Tibial artery (tissue), 4 donors: ENCODE measurements around the gene GGA1.
A peak's percentile ranks its signal among the peaks of the same experiment; 100 is the strongest.

Experiments used
- DNase-seq, 2 donors: peaks; one replicate each; pipeline ENCODE4 v3.0.0-alpha.2; 2019
- H3K27ac ChIP-seq, 2 donors: fragments of 200-600 bp; sonication (generic) in 1 of 2; 1 replicate in 1 of 2; 2 replicates in 1 of 2; pipeline ENCODE4 v1.5.1; 2018 to 2019; ENCODE audit warnings: mild to moderate bottlenecking in 1 of 2
- H3K27me3 ChIP-seq, 2 donors: fragments of 200-600 bp; sonication (generic) in 1 of 2; one replicate each; pipeline versions ENCODE4 v1.5.1 to v1.6.0; 2016 to 2019
- H3K36me3 ChIP-seq, 3 donors: fragments of 200-600 bp; sonication (generic) in 2 of 3; one replicate each; pipeline ENCODE4 v1.5.1; 2016 to 2019; ENCODE audit warnings: mild to moderate bottlenecking in 2 of 3
- H3K4me1 ChIP-seq, 4 donors: fragments of 200-600 bp; sonication (generic) in 2 of 4; 1 replicate in 3 of 4; 2 replicates in 1 of 4; pipeline ENCODE4 v1.5.1; 2016 to 2019
- H3K4me3 ChIP-seq, 2 donors: fragments of 200-600 bp; sonication (generic) in 1 of 2; 1 replicate in 1 of 2; 2 replicates in 1 of 2; pipeline ENCODE4 v1.5.1; 2018 to 2019; ENCODE audit warnings: mild to moderate bottlenecking in 2 of 2
- H3K9me3 ChIP-seq, 3 donors: fragments of 200-600 bp; sonication (generic) in 1 of 3; one replicate each; pipeline ENCODE4 v1.5.1; 2016 to 2019
- CTCF ChIP-seq, 2 experiments: fragments of 200-600 bp in 1 of 2; fragments of 450-650 bp in 1 of 2; IDR thresholded peaks; one replicate each; pipeline ENCODE4 v1.5.1; 2017 to 2019; ENCODE audit warnings: antibody characterized with exemption in 2 of 2, mild to moderate bottlenecking in 1 of 2, moderate library complexity in 1 of 2
- intact Hi-C: fragments of 100-400 bp; cut with DNase I; formaldehyde crosslinking; loops from one replicate; pipeline ENCODE4 v1.15.0; 2023; ENCODE audit warnings: low total_unique reads

Gene GGA1

GRCh38 chr22:37608477-37609239 lies at the start of gene GGA1:
TSS of gene GGA1 (plus strand) at chr22:37608834. CDS start at chr22:37608861, 27 bp downstream.
- H3K27ac ChIP-seq, result peak within 1 kb of the TSS; percentile 88 to 97
- intact Hi-C loops, result loop anchor here (5.0 kb wide), 1 partner anchor 46 kb away; the partner anchor contains the start of gene CDC42EP1
- H3K4me1 ChIP-seq, result peaks cover 0 to 46% (median 31%) of the 10 kb centered on the region in 4 donors
- no peaks in the 10 kb centered on the region for H3K9me3 ChIP-seq
- peak; percentile 94 to 98 for DNase-seq
- peak in 1 of 2 experiments; percentile 19 for TF ChIP-seq CTCF (IDR thresholded peaks at IDR 0.05)
- H3K27me3 ChIP-seq, result peaks cover 0 to 27% of the 10 kb centered on the region in 2 donors
- no peaks in the 10 kb centered on the region for H3K36me3 ChIP-seq
- peak within 1 kb of the TSS; percentile 77 to 95 for H3K4me3 ChIP-seq

GRCh38 chr22:37559521-37559900 lies 49.1 kb upstream of the GGA1 start:
- no peak for DNase-seq
- Histone ChIP-seq H3K4me3 (peak overlapping the region; percentile 85 to 93), H3K27ac (peak overlapping the region; percentile 98 to 99), H3K9me3 (no peaks in the 10 kb centered on the region), H3K4me1 (peaks cover 9 to 58% (median 46%) of the 10 kb centered on the region in 4 donors), H3K36me3 (no peaks in the 10 kb centered on the region), H3K27me3 (no peaks in the 10 kb centered on the region)
- TF ChIP-seq CTCF (IDR thresholded peaks at IDR 0.05), result no peak
- intact Hi-C loops, result no loop called here

- Histone ChIP-seq H3K9me3 (no peaks in the 10 kb centered on the region), H3K27me3 (no peaks in the 10 kb centered on the region), H3K36me3 (no peaks in the 10 kb centered on the region), H3K4me1 (peaks cover 9 to 63% (median 51%) of the 10 kb centered on the region in 4 donors), H3K4me3 (peak within 1 kb of the TSS; percentile 85 to 93), H3K27ac (peak within 1 kb of the TSS; percentile 98 to 99)
- intact Hi-C loops, result loop anchor here (2.0 to 5.0 kb wide), 2 partner anchors 13 to 47 kb away; partner anchors contain the start of gene GGA1
- TF ChIP-seq CTCF (IDR thresholded peaks at IDR 0.05), result no peak
- DNase-seq, result peak in 1 of 2 donors; percentile 83
These were observed 48.6 kb upstream of the GGA1 start, which contains the start of gene CDC42EP1 for GRCh38 chr22:37559901-37560607. TSS of gene CDC42EP1 (plus strand) at chr22:37560480. CDS start at chr22:37566350, 5,870 bp downstream.

- Histone ChIP-seq H3K27ac (peak overlapping the region; percentile 98 to 99), H3K36me3 (peaks cover 0 to under 1% (median 0%) of the 10 kb centered on the region in 3 donors), H3K9me3 (no peaks in the 10 kb centered on the region), H3K27me3 (no peaks in the 10 kb centered on the region), H3K4me3 (peak overlapping the region; percentile 85 to 93), H3K4me1 (peaks cover 9 to 69% (median 58%) of the 10 kb centered on the region in 4 donors)
- TF ChIP-seq CTCF (IDR thresholded peaks at IDR 0.05), result no peak
- no peak for DNase-seq
- intact Hi-C loops, result loop anchor here (2.0 to 5.0 kb wide), 2 partner anchors 14 to 47 kb away; partner anchors contain the start of gene GGA1
These were observed 47.9 kb upstream of the GGA1 start for GRCh38 chr22:37560608-37561211.
